ENCODE data around the gene SPTLC3. TPM values are rescaled to one million over a fixed set of nuclear protein-coding genes. Genes with fewer than 3 reads are reported as not detected.

The SPTLC3 gene
- total and polyA plus RNA-seq, 7 donors = 0.14 to 1.2 (median 0.38) TPM

GRCh38 chr20:12997128-12997655 is 11.6 kb upstream of the SPTLC3 start:
- H3K36me3 ChIP-seq (ENCODE audit: insufficient read depth in 1 of 2, low read depth in 1 of 2) = no peaks in the 10 kb centered on the region
- 32 to 49% (median 44%) methylated on average over 2 of the region's 2 CpGs for WGBS, 3 donors
- DNase-seq (no peak), ATAC-seq (no peak)
- no peak overlapping the region for H3K4me3 ChIP-seq
- intact Hi-C loops (cut with DNase I) = no loop called here
- H3K27me3 ChIP-seq (ENCODE audit: insufficient read depth in 3 of 3, low read length in 2 of 3) = no peaks in the 10 kb centered on the region
- no peak for TF ChIP-seq CTCF (IDR thresholded peaks at IDR 0.05)
- H3K4me1 ChIP-seq = no peaks in the 10 kb centered on the region
- no peaks in the 10 kb centered on the region for H3K9me3 ChIP-seq
- no peak overlapping the region for H3K27ac ChIP-seq

GRCh38 chr20:12998046-12998445 is 10.7 kb upstream of the SPTLC3 start:
- H3K27ac ChIP-seq = no peak overlapping the region
- TF ChIP-seq CTCF (IDR thresholded peaks at IDR 0.05) = no peak
- ATAC-seq = no peak
- no peaks in the 10 kb centered on the region for H3K27me3 ChIP-seq (ENCODE audit: insufficient read depth in 3 of 3, low read length in 2 of 3)
- no peaks in the 10 kb centered on the region for H3K9me3 ChIP-seq
- no peak for DNase-seq
- H3K4me3 ChIP-seq = no peak overlapping the region
- no peaks in the 10 kb centered on the region for H3K4me1 ChIP-seq
- intact Hi-C loops (cut with DNase I) = no loop called here
- 83 to 88% (median 83%) methylated on average over 3 of the region's 3 CpGs for WGBS, 3 donors
- no peaks in the 10 kb centered on the region for H3K36me3 ChIP-seq (ENCODE audit: insufficient read depth in 1 of 2, low read depth in 1 of 2)

- H3K27me3 ChIP-seq (ENCODE audit: insufficient read depth in 3 of 3, low read length in 2 of 3) = no peaks in the 10 kb centered on the region
- ATAC-seq (no peak), DNase-seq (no peak)
- no peaks in the 10 kb centered on the region for H3K4me1 ChIP-seq
- 91 to 95% (median 94%) methylated on average over 3 of the region's 3 CpGs for WGBS, 3 donors
- H3K4me3 ChIP-seq = no peak overlapping the region
- H3K9me3 ChIP-seq = no peaks in the 10 kb centered on the region
- TF ChIP-seq CTCF (IDR thresholded peaks at IDR 0.05) = no peak
- no peak overlapping the region for H3K27ac ChIP-seq
- intact Hi-C loops (cut with DNase I) = no loop called here
- H3K36me3 ChIP-seq (ENCODE audit: insufficient read depth in 1 of 2, low read depth in 1 of 2) = no peaks in the 10 kb centered on the region
Measured at GRCh38 chr20:12999201-12999600, 9.6 kb upstream of the SPTLC3 start.

- no peak overlapping the region for H3K27ac ChIP-seq
- H3K4me3 ChIP-seq = no peak overlapping the region
- no peaks in the 10 kb centered on the region for H3K4me1 ChIP-seq
- no peak for ATAC-seq
- H3K36me3 ChIP-seq (ENCODE audit: insufficient read depth in 1 of 2, low read depth in 1 of 2) = no peaks in the 10 kb centered on the region
- DNase-seq = no peak
- TF ChIP-seq CTCF (IDR thresholded peaks at IDR 0.05) = no peak
- 84 to 88% (median 87%) methylated on average over 5 of the region's 5 CpGs for WGBS, 3 donors
- intact Hi-C loops (cut with DNase I) = no loop called here
- H3K27me3 ChIP-seq (ENCODE audit: insufficient read depth in 3 of 3, low read length in 2 of 3) = no peaks in the 10 kb centered on the region
- H3K9me3 ChIP-seq = no peaks in the 10 kb centered on the region
Measured at GRCh38 chr20:13002251-13002650, 6.5 kb upstream of the SPTLC3 start.

GRCh38 chr20:13006825-13007224 is 1.9 kb upstream of the SPTLC3 start:
- intact Hi-C loops (cut with DNase I) = no loop called here
- no peaks in the 10 kb centered on the region for H3K36me3 ChIP-seq (ENCODE audit: insufficient read depth in 1 of 2, low read depth in 1 of 2)
- no peak for ATAC-seq
- WGBS, 3 donors = 62 to 90% (median 62%) methylated on average over 3 of the region's 3 CpGs
- no peaks in the 10 kb centered on the region for H3K4me1 ChIP-seq
- no peaks in the 10 kb centered on the region for H3K9me3 ChIP-seq
- no peak for TF ChIP-seq CTCF (IDR thresholded peaks at IDR 0.05)
- DNase-seq = no peak
- no peaks in the 10 kb centered on the region for H3K27me3 ChIP-seq (ENCODE audit: insufficient read depth in 3 of 3, low read length in 2 of 3)
- H3K4me3 ChIP-seq = no peak overlapping the region
- no peak overlapping the region for H3K27ac ChIP-seq
